Putamen (tissue), 1 donor: Measurements from ENCODE around the gene ZFR.
"Not testable (repeated sequence)": the region's sequence is repeated elsewhere in the genome, so short reads cannot be mapped to it uniquely, and the experiment has no call there.

Experiments used
- DNase-seq: peaks from one replicate; pipeline ENCODE4 v3.0.0-alpha.2; 2016; ENCODE audit warnings: low spot score

The ZFR gene

DNA sequence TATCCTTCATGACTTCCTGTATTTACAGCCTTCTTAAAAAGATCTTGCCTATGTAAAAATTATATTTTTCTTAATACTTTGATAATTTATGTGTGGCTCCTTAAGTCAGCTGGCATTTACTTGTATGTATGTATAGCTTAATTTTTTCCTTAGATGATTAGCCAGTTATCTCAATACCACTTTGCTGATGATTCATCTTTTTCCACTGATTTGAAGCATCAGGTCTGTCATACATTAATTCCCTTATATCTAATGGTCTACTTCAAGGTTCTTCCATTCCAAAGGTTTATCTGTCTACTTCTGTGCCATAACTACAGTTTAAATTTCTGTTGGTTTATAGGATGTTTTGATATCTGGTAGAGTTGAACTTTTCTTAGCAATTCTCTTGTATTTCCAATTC lies 86.9 kb downstream of the ZFR start:
- no peak for DNase-seq

DNA sequence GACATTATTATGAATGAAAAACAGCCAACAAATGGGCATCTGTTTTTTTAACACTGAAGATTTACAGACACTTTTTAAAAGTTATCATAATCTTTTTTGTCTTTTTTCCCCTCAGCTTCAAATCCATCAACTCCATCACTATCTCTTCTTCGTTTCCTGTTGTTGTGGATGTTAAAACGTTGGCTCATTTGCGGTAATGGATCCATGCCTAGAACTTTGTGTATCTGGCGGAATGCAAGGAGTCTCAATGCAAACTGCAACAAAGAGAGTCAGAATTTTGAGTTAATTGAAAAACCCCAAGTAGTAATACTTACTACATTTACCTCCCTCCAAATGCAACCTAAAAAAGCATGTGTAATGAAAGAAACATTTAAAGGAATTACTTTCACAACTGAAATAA lies 88.9 kb downstream of the ZFR start:
- no peak for DNase-seq

DNA sequence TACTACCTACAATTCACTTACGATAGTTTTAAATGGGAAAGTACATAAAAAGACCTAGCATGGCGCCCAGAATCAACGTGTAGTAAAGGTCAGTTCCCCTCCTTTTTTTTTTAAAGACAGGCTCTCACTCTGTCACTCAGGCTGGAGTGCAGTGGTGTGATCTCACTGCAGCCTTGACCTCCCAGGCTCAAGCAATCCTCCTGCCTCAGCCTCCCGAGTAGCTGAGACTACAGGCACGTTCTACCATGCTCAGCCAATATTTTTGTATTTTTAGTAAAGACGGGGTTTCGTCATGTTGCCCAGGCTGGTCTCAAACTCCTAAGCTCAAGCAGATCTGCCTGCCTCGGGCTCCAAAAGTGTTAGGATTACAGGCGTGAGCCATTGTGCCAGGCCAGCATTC lies 91.1 kb downstream of the ZFR start:
- DNase-seq: no peak

DNA sequence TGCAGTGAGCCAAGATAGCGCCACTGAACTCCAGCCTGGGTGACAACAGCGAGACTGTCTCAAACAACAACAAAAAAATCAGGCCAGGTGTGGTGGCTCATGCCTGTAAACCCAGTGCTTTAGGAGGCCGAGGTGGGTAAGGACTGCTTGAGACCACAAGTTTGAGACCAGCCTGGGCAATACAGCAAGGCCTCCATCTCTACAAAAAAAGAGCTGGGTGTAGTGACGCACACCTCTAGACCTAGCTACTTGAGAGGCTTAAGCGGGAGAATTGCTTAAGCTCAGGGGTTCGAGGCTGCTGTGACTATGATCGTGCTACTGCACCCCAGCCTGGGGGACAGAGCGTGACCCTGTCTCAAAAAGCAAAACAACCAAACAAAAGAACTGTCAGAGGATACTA lies 91.9 kb downstream of the ZFR start:
- DNase-seq: no peak

DNA sequence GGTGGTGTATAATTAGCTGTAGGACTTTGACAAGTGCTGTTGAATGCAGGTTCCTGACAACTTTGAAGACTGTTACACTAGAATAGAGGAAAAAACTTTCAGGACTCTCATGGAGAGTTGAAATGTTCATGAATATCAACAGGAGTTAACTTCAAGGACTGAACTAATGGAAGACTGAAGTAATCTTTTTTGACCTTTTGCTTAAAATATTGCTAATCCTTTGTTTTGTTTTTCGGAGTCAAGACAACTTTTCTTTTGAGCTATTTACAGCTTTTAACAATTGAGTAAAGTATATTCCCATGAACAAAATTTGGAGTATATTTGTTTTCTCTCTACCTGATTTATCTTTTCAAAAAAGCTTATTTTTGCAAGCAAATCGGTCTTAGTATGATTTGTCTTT lies 97.7 kb downstream of the ZFR start:
- no peak for DNase-seq

DNA sequence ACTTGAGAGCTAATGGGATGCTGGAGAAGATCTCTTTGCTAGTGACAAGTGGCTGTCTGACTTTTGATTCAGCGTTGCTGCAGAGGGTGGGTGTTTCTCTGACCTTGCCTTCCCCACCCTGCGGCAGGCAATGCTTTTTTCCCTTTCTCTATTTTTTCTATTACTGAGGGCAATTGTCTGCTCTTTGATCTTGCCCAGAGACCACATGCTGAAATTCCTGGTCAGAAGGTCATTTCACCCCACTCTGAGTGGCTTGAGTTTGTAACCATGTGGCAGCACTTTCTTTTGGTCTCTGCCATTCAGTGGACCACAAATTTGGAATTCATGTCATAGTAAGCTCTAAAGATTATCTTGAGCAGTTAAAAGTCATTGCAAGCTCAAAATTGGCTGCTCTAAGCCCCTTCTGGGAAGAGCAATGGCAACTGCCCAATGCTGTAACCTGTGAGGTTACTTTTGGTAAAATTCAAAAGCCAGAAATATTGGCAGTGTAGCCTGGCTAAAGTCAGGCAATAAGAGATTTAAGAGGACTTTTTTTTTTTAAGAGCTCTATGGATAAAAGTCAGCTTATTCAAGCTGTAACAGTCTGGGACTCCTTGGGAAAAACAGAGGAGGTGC lies 101.4 kb downstream of the ZFR start:
- DNase-seq: no peak

DNA sequence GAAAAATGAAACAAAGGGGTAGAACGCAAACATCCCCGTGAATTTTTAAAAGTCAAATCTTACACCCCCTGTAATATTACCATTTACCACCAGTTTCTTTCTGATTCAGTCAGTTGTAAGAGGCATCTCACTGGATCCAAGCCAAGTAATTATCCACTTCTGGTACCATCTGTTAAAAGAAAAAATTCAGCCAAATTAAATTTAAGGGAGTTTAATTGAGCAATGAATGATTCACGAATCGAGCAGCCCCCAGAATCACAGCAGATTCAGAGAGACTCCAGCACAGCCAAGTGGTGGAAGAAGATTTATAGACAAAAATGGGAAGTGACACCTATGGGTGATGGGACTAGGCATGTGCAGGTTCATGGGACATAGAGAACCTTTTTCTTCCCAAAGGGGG lies 101.9 kb downstream of the ZFR start:
- DNase-seq: no peak

DNA sequence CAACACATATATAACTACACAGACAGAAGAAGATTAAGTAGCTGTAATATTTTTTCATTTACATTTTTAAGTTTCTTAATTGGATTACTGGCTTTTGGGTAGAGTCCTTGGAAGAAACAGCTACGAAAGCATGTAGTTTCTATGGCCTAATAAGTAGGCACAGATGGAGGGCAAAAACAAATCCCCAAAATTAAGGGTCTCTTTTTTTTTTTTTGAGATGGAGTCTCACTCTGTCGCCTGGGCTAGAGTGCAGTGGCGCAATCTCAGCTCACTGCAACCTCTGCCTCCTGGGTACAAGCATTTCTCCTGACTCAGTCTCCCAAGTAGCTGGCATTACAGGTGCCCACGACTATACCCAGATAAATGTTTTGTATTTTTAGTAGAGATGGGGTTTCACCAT lies 104.7 kb downstream of the ZFR start:
- no peak for DNase-seq

DNA sequence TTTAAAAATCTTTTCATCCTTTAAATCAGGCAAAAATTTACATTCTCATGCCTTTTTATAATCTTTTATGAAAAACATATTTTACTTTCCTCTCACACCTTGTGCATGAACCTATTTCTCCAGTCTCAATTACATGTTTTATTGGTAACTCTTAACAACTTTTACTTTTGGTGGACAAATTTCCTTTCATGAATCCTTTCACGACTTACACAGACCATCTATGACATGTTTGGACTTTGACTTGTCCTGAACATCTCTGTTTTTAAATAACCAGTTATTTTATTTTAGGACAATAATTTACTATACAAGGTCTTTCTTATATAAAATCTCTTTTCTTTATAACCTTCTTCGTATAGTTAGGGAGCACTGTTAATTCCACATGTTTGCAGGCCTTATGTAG lies 105.3 kb downstream of the ZFR start:
- no peak for DNase-seq

DNA sequence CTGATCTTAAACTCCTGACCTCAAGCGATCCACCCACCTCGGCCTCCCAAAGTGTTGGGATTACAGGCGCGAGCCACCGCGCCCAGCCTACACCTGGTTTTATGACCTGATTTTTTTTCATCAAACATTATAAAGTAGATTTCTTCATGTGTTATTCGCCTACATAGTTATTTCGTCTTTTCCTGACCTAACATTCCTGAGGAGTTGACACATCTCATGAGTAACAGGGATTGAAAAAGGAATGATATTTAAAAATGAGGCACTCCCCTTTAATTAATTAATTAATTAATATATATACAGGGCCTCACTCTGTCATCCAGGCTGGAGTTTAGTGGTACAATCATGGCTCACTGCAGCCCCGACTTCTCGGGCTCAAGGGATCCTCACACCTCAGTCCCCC lies 111.6 kb downstream of the ZFR start:
- DNase-seq: no peak

DNA sequence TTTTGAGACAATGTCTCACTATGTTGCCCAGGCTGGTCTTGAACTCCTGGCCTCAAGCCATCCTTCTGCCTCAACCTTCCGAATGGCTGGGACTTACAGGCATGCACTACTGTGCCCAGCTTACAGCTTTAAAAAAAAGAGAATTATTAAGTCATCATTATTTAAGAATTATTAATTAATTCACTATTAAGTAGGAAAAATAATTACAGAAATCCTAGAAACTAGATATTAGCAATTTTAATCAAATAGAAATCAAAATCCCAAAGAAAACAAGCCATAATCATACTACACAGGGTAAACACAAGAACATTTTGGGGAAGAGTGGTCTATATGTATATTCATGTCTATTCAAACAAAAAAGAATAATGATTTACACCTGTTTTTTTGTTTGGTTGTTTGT lies 112.2 kb downstream of the ZFR start:
- DNase-seq: no peak

DNA sequence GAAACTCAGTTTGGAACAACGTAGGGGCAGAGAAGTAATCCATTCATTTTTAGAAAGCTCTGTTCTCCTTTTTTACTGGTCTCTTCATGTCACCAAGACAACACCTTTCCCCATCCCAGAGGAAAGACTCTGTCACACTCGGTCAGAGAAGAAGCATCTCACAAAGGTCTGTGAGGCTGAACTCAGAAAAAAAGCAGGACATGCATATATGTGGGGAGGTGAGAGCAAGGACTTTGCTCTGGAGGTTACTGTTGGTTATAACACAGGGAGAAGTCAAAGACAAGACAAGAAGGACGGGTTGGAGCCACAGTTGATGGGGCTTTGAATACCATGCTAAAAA lies 112.6 kb downstream of the ZFR start:
- no peak for DNase-seq

DNA sequence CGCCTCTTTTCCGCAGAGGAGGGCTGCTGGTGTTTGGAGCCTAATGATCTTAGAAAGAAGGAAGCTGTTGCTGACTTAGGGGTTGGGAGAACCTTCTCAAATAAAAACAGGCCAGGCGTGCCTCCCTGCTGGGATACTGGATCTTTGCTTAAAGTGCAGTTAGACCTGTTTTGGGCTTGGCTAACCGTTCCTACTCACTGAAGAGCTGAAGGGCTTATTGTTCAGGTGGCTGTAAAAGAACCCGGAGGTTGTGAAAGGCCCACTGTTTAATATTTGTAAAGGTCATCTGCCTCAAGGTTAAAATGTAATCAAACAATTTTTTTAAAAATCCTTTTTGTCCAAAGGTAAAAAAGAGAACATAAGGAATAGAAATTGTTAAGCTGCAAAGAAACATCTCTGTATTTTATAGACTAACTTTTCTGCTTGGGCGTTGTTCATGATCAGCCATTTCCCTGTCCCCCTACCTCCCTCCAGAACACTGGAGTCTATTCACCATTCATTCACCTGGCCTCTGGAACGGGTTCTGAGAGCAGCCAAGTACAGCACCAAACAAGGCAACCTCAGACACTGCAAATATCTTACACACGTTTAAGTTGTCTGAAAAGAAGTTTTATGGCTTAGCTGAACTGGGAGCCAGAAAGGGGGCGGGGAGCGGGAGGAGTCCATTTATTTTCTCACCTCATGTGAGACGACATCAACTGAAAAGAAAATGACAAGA lies 113.2 kb downstream of the ZFR start:
- no peak for DNase-seq

DNA sequence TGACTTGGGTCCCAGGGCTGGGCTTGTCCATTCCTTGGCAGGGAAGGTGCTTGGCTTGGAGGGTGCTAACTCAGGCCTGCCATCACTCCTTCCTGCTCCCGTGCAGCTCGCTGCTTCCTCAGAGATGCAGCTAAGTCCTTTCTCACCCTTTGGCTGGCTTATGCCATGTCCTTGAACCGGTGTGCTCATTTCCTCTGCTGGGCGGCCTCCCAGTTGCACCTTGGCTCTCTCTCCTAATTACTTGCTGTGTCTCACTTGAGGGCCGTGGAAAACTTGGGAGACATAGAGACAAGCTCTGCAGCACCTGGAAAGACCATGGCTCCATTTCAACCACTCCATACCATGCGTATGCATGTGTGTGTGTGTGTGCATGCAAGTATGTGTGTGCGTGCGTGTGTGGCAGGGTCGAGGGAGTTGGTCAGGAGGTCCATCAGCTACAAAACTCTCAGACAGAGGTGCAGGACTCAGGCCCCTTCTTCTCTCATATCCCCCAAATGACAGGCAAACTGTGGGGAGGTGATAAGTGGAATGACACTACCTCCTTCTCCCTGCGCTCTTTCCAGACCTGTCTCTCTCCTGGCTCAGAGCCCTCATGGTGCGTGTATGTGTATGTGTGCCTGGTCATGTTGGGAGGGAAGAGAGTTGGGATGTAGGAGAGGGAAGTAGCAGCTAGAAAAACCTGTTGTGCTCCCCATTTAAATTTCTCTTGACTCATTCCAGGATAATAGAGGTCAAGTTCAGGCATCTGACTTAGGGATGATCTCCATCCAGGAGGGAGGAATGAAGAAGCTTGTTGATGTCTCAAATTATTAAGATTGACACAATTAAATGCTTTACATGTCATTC lies 114.2 kb downstream of the ZFR start:
- DNase-seq: no peak

DNA sequence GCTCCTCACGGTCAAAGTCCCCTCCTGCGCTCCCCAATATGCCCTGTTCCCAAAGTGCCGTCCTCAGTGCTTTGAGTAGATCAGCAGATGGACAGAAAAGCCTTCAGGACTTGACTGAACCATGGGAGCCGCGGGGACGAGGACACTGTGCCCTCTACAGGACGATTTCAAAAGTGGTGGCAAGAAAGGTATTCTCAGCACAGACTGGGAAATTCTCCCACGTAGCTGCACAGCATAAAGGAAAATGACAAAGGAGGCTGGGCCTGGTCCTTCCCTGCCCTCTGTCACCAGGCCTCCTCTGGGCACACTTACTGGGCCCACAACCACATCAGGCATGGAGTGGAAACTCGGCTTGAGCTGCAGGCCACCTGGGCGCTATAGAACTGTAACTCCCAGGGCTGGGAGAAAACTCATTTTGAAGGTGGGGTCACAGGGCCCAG lies 115.1 kb downstream of the ZFR start:
- DNase-seq: peak; percentile 64

DNA sequence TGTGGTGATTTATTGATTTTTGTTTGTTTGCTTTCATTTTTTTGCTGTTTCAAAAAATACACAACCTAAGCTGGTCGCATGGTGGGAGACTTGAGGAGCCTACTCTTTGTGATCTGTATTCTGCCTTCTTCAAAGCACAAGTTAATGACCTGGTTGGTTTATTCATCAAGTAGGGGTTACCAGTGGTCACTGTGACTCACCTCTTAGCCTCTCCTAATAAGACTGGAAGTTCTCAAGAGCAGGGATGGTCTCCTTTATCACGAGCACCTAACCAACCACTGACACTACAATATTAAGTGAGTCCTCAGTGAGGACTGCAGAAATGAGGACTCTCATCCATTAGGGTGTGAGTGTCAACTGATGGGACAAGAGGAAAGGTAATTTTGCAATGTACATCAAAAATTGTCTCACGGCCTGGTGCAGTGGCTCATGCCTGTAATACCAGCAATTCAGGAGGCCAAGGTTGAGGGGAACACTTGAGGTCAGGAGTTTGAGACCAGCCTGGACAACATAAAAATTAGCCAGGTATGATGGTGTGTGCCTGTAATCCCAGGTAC lies 118.2 kb downstream of the ZFR start:
- no peak for DNase-seq

DNA sequence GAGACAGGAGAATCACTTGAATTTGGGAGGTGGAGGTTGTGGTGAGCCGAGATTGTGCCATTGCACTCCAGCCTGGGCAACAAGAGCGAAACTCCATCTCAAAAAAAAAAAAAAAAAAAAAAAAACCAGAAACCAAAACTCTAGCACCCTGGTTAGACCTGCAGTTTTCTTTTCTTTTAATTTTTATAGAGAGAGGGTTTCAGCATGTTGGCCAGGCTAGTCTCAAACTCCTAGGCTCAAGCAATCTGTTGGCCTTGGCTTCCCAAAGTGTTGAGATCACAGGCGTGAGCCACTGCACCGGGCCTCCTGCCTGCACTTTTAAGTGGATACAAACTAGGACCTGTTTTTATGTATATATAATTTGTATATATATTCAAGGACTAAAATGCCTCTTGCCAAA lies 118.9 kb downstream of the ZFR start:
- no peak for DNase-seq

DNA sequence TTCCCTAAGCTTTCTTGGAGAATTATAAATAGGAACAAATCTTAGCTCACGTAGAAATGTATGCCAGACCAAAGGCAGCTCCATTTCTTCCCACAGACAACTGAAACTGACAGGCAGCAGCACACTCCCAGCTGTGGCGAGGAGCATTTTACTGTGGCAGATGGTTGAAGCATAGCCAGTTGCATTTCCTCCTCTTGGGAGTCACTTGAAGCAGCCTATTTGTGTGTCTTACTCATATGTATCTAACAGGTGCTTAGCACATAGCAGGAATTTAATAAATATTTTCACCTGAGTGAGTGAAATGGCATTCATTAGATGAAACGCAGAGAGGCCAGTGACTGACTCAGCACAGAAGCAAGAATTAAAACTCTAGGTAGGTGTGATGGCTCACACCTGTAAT lies 119.5 kb downstream of the ZFR start:
- DNase-seq: no peak

DNA sequence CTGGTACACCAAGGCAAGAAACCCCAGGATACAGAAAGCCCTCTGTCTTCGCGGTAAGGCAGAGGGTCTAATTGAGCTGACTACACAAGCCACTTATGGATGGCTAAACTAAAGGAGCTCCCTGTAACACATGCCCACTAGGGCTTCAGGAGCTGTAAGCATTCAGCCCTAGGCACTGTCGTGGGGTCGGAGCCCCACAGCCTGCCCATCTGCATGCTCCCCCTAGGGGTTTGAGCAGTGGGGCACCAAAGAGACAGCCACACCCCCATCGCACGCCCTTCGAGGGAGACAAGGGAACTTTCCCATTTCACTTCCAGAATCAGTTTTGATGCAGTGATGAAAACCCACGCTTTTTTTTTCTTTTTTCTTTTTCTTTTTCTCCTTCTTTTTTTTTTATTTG lies 120.8 kb downstream of the ZFR start:
- DNase-seq: no peak

DNA sequence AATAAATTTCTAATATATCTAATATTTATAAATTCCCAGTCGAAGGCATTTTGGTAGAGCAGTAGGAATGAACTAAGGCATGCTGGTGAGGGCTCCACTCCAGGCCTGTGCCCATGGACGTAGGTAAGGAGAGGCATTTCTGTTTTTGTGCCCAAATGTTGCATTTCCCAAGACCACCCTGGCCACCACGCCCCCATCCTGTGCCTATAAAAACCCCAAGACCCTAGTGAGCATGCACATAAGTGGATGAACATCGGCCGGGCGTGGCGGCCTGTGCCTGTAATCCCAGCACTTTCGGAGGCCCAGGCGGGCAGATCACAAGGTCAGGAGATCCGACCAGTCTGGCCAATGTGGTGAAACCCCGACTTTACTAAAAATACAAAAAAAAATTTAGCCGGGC lies 121.7 kb downstream of the ZFR start:
- no peak for DNase-seq

DNA sequence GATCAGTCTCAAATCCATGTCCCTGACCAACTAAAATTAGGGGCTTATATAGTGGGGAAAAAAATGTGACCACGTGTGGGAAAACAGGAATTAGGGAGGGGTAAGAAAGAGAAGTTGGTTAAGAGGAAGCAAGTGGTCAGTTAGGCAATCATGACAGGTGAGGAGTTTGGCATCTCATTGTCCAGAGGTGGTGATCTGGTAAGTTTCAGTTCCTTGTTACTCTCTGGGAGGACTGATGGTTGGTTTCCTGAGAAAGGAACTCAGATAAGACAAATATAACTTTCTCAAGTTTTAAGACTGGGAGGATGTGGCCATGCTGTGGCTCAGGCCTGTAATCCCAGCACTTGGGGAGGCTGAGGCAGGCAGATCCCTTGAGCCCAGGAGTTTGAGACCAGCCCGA lies 122.8 kb downstream of the ZFR start:
- not testable (repeated sequence) for DNase-seq

DNA sequence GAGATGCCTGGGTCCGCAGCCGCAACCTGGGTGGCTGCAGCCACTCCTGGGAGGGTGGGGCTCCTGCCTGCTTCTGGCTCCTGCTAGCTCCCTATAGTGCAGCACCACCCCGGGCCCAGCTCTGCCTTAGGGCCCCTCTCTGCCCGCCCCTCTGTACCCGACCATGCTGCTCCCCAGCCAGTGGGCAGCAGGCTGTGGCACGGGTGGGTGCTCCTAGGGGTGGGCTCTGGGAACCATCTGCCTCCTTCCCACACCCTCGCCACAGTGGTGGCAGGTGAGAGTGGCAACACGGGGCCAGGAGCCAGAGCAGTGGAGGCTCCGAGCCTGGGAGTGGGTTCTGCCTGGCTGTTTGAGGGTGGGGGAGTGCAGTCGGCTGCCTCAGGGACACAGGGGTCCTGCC lies 124.0 kb downstream of the ZFR start:
- DNase-seq: no peak

DNA sequence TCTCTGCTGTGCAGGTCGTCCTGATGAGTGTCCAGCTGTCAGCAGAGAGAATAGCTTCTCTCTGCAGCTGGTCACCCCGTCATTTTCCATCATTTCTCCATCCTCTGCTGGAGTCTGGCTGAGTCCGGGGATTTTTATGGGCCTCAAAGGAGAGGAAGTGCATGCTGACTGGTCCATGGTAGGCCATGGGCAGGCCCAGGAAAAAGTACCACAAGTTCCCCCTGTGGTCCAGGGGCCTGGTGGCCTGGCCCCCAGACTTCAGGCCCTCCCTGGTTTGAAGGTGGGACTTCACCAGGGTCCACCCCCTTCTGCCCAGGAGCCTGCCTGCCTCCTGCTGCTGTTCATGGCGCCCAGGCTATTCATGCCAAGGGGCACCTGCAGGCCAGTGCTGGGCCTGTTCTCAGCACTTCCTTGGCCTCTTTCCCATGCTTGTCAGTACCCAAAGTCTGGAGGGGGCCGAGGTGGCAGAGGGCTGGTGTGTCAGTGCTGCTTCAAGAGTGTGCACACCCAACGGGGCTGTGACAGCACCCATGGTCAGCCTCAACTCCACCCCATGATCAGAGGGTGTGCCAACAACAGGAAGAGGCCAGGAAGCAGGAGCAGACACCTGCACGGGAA lies 124.5 kb downstream of the ZFR start:
- DNase-seq: no peak
